GM18868 (cell line): Measurements from ENCODE around the gene SVEP1.

Experiments used
- ATAC-seq: cut with Tn5 transposase; IDR thresholded peaks from one replicate; pipeline ENCODE4 v1.9.1; 2021; ENCODE audit warnings: mild to moderate bottlenecking, moderate library complexity; ENCODE audit not compliant: unreplicated experiment

Gene SVEP1

DNA sequence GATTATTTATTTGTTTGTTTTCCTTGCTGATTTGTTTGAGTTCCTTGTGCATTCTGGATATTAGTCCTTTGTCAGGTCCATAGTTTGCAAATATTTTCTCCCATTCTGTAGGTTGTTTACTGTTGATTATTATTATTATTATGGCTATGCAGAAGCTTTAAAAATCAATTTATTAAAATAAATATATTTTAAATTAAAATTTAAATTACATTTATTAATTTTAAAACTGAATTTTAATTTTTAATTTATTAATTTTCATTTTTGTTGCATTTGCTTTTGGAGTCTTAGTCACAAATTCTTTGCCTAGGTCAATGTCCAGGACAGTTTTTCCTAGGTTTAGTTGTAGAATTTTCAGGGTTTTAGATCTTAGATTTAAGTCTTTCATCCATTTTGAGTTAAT, 50.9 kb downstream of the SVEP1 start:
- ATAC-seq = no peak

DNA sequence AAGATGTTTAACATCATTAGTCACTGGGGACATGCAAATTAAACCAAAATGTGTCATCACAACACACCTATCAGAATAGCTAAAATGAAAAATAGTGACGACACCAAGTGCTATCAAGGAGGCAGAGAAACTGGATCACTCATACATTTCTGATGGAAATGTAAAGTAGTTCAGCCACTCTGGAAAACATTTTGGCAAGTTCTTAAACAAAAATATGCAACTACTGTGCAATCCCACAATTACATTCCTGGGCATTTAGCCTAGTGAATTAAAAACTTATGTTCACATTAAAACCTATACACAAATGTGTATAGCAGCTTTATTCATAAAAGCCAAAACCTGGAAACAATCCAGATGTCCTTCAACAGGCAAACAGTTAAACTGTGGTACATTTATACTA, 53.1 kb downstream of the SVEP1 start:
- no peak for ATAC-seq

DNA sequence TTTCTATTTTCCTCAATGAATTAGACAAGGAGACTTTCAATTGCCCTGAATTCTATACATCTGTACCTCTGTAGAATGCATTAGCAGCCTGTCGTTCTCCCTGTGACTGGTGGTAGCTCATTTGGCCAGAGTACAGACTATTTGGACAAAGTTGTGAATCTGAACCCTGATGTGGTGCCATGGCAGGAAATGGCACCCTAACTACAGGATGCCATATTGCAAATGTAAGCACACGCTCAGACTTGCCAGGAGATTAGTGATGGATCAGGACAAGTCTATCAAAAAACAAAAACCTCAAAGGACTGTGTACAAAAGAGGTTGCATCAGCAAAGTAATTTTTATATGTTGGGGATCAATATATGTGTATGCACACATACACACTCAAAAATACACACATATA, 58.3 kb downstream of the SVEP1 start:
- ATAC-seq = no peak

DNA sequence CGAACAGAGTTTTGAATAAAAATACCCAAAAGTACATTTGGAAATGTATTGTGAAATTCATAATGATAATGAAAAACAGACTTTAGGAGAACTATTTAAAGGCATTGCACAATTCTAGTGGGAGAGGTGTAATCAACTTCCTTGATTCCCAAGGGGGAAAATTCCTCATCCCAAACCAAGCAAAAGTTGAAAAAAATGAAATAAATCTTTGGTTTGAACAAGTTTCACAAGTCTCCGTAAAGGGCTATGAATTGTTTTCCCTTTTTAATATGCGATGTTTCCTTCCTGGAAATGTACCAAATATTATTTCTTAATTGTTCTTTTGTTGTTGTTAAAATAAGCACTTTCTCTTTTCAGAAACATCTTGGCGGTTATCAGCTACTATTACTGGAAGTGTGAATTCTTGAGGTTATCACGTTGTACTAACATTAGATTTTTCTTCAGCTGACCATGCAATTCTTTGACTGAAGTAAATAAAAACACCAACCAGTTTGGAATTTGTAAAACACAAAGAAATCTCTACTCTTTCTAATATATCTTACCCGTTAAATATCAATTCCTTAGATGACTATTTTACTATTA, 59.3 kb downstream of the SVEP1 start:
- ATAC-seq = no peak

DNA sequence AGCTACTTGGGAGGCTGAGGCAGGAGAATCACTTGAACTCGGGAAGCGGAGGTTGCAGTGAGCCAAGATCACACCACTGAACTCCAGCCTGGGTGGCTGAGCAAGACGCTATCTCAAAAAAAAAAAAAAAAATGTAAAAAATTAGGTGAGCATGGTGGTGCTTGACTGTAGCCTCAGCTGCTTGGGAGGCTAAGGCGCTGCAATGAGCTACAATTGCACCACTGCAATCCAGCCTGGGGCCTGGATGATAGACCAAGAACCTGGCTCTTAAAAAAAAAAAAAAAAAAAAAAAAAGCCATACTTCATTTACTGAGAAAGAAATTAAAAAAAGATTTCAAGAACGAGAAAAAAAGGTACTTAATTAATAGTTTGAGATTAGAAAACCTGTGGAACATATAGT, 62.1 kb downstream of the SVEP1 start:
- ATAC-seq = no peak

DNA sequence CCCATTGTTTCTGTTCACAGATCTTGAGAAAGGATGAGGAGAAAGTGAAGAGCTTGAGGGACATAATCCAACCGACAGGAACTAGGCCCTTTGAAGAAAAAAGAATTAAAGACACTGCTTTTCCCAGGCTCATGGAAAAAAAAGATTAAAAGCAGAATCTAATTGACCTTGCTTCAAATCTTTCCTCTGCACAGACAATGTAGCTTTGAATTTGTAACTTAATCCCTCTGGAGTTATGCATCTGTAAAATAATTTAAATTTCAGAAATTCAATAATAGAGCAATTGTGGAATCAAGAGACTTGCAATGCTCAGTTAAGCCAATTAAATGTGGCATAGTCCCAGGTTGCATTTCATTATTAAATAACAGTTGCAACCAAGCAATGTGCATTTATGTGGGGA, 64.6 kb downstream of the SVEP1 start:
- ATAC-seq = no peak

DNA sequence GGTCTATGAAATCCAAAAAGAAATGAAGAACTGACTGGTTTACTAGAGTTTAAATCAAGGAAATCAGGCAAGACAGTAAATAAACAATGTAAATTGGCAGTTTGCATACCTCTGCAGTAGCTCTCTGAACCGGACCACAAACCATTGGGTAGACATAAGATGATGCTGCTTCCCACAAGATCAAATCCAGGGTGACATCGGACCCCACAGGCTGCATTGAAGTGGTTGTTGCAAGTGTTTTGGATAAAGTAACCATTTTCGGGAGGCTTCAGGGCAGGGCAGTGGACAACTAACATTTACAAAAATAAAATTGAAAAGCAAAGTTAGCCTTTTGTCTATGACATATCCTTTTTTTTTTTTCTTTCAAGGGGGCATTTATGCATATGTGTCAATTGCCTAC, 66.7 kb downstream of the SVEP1 start:
- no peak for ATAC-seq

DNA sequence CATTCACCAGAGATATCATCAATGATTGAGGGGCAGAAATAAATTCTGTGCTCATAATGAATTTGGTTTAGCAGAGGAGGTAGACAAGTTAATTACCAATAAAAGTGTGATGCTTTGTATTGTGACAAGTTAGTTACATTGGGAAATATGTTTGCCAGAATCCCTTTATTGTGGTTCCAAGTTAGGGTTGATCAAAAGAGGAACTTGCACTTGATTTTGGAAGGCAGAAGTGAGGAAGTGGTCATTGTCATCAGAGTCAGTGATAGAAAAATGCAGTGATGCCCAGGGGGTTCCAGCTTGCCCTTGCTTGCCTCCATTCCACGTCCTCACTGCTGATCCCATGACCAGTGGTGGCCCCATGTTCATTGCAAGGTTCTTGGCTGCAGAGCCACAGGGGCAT, 69.7 kb downstream of the SVEP1 start:
- ATAC-seq = no peak

DNA sequence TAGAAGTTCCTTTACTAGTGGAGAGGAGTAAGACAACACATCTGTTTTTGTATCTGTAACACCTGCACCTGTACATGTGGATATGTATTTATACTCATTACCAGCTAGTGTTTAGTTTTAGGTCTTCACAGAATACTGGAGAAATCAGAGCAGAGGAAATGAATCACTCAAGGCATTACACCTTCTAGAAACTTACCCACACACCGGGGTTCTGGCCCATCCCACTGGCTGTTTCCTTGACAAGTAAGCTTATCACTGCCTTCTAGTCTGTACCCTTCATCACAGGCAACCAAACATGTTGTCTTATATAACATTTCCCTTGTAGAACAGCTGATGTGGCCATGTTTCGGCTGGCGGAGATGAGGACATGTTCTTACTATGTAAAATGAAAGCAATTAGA, 76.7 kb downstream of the SVEP1 start:
- ATAC-seq = no peak

DNA sequence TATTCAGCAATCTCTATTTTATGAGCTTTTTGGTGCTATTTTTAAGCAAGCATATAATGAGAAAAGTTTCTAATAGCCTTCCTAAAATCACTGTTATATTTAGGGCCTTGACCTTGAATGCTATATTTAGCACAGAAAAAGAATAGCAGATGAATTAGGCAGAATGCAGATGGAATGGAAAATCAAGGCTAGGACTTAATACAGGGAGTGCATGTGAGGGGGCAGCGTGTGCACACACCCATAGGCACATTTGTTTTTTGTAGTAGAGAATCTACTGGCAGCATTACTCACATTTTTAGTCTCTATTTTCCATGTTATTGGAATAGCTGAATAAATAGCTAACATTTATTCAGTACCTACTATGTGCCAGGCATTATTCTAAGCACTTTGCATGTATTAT, 79.9 kb downstream of the SVEP1 start:
- ATAC-seq = no peak

DNA sequence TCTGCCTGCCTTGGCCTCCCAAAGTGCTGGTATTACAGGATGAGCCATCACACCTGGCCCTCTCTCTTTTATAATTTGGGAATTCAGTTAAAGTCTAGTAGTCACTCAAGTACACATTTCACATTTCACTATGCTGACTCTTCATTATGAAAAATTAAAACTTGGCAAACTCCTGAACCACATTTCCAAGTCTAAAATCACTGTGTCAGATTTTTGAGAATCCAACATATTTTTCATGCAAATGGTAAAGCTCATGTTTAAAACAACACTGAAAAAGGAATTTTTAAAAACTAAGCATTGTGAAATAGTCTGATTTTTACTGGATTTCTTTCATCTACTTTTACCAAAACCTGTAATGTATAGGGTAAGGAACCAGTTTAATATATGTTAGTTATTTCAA, 92.3 kb downstream of the SVEP1 start:
- ATAC-seq = no peak

DNA sequence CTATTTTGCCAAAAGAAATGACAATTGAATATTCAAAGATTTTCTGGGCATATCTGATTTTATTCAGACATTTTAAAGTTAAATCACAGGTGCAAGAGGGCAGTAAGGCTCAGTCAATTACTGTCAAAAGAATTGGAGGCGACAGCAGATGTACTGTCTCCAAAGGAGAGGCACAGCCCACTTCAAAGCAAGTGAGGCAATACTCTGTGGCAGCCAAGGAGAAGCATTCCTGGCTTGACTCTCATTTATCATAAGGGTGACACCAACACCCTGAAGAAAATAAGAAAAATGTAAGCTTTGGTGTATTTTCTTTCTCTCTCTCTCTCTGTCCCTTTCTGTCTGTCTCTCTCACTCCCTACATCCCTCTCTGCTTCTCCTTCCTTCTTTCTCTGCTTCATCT, 93.3 kb downstream of the SVEP1 start:
- no peak for ATAC-seq

DNA sequence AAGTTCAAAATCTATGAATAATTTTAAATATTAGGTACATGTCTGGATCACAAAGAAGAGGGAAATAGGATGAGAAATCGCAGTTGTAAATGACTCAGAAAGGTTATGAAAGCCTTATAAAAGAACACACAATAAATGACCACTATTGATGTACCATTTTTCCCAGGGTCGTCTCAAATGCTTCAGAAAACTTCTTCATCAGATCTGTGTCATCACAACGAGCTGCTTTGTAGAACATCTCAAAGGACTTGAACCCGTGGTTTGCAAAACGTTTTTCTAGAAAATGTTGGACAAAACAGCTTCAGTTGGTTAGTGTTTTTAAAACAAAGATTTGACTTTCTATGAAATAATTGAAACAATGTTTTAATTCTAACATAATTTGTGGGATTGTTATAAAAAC, 100.1 kb downstream of the SVEP1 start:
- ATAC-seq = no peak

DNA sequence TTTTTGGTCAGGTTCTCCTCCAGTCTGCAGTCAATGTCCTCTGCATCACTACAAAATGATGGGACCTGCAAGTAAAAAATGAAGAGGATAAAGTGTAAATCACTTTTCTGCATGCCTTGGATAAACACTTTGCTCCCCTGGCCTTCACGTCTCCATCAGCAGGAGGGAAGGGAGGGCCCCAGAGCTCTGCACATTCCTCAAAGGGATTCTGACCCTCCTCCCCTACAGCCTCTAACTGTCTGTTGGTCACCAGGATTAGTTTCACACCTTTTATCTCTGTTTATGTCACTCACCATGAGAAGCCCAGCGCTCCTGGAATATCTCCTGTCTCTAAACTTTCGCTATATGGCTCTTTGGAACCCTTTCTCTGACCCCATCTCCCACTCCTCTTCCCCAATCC, 103.3 kb downstream of the SVEP1 start:
- ATAC-seq = no peak

DNA sequence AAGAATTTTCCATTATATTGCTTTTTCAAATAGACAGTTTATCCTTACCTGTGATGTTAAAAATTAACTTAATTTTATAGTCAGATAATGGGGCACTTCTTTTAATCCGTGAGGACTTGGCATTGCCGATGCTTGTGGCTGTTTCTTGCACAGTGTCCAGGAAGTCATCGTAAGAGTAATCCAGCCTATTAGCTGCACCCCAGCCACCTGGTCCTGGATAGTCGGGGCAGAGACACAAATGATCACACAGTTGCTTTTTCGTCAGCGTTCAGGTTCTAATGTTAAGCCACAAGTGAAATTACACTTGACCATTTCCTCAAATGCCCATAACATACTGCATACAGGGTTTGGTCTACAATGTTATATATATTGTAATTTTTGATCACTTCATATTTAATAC, 107.4 kb downstream of the SVEP1 start:
- ATAC-seq = no peak

DNA sequence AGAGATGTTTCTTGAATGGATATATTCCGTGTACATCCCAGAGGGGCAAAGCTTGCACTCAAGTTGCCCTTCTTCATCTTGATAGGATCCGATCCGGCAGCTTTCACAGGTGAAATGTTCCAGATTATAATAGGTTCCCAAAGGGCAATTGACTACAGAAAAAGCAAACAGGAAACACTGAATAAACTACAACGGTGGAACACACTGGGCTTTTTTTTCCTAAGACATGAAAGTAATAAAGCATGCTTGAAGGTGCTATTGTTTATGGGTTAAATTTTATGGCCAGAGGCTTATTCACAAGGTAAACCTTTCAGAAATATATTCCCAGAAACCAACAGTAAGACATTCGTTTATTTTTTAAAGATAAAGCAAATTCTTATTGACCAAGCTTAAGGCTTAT, 110.6 kb downstream of the SVEP1 start:
- no peak for ATAC-seq

DNA sequence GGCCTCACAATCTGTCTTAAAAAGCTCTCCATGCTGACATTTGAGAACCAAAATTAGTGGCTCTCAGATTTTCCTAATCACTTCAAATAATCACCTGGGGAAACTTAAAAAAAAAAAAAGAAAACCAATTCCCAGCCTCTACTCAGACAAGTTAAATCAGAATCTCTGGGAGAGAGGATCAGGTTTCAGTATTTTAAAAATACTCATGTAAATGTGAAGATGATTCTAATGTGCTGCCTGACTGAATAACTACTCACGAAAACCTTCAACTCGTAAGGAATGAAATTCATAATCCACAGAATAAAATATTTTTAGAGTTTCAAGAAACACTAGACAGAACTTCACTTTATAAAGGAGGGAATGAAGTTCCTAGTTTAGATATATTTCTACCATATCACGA, 114.4 kb downstream of the SVEP1 start:
- no peak for ATAC-seq

DNA sequence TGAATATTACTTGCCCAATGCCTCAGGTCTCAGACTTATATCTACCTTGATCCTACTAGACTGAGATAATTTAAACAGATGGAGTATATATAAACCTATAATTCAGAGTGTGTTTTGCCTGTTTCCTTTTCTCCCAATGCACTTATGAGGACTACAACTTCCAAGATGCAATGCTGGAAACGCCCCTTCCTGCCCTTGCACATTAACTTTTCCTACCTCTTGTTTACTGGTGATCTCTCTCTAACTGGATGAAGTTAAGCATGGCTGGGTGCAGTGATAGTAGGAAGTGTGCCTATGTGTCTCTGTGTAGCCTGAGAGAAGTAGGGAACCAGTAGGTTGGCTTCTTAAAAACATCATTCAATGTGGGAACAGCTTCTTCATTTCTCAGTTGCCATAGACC, 115.2 kb downstream of the SVEP1 start:
- no peak for ATAC-seq

DNA sequence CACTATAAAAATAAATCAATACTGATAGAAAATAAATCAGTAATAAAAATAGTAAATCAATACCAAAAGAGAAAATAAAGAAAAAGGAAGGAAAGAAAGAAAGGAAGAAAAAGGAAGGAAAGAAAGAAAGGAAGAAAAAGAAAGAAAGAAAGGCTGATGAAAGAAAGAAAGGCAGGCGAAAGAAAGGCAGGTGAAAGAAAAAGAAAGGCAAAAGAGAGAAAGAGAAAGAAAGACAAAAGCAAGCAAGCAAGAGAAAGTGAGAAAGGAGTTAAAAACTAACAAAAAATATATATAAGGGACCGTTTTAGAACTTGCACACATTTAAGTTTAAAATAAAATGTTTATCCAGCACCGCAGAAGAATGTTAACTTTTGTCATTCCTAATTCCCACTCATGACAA, 116.0 kb downstream of the SVEP1 start:
- ATAC-seq = no peak

DNA sequence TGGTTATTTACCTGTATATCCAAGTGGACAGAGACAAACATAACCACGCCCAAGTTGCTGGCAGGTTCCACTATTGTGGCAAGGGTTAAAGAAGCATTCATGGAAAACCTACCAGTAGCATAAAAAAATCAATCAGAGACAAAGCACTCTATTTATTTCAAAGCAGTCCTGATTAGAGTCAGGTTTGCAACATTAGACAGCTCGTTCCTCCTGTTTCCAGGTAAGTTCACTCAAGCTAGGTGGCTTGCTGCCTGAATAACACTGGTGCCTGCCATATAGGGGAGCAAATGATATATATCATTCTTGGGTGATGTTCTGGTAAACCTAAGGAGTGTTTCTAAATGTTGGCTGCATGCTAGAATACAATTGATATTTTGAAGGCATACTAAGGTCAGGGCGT, 122.3 kb downstream of the SVEP1 start:
- ATAC-seq = no peak

DNA sequence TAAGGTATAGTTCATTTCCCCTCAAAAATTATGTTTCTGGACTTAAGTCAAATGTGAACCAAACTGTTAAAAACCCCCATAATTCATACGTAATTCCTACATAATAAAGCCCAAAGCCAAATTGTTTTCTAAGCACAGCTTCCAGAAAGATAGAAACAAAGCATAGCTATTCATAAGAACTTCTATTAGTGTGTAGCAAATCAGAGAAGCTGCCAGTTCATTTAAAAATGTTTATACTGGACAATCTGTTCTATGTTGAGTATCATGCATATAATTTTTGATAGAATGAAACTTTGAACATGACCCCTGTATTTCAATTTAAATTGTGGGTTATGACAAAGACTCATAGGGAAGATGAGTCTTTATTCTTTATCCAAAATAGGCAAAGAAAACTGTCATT, 122.9 kb downstream of the SVEP1 start:
- ATAC-seq = no peak

DNA sequence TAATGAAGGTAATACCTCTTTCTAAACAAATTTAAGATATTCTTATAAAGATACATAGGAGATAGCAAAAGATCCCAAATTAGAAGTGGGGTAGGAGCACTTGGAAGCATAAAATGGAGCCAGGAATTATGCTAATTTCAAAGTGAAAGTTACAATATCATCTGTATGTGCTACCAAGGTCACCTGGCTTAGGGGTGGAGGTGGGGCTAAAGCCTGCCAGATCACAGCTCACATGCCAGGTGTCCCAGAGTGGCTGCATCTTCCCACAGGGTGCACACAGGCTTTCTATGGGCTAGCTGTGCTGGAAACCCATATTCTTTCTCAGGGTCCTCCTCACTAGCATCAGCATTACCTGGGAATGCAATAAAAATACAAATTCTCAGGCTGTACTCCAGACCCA, 123.7 kb downstream of the SVEP1 start:
- ATAC-seq = no peak

DNA sequence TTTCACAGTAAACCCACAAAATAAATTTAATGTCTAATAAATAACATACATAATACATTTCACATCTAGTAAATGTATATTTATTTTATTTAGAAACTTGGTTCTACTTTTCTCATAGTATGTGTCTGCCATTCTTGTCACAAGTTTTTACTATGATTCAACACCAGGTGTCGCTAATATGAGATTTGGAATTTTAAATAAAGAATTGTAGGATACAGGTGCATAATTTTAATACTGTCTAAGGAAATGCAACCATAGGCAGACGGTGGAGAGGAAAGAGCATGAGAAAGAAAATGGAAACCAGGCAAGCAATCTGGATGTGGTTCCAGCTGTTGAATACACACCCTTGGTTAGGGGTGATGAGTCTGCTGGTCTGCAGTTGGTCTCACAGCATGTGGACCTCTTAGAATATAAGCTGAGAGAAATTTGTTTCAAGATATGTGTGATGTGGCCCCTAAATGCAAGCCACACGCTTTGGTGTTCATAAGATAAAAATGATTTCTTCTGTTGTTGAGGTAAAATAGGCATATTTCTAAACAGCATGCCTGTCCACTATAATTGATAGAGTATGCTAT, 127.2 kb downstream of the SVEP1 start:
- no peak for ATAC-seq
